Measurements from ENCODE around the gene MAP2K5. TPM values are rescaled to one million over a fixed set of nuclear protein-coding genes. Genes with fewer than 3 reads are reported as not detected.
A peak's percentile ranks its signal among the peaks of the same experiment; 100 is the strongest.

Gene MAP2K5
- total RNA-seq, 4 donors from 2014 or later, result 10.2 to 13.8 (median 11.9) TPM

DNA sequence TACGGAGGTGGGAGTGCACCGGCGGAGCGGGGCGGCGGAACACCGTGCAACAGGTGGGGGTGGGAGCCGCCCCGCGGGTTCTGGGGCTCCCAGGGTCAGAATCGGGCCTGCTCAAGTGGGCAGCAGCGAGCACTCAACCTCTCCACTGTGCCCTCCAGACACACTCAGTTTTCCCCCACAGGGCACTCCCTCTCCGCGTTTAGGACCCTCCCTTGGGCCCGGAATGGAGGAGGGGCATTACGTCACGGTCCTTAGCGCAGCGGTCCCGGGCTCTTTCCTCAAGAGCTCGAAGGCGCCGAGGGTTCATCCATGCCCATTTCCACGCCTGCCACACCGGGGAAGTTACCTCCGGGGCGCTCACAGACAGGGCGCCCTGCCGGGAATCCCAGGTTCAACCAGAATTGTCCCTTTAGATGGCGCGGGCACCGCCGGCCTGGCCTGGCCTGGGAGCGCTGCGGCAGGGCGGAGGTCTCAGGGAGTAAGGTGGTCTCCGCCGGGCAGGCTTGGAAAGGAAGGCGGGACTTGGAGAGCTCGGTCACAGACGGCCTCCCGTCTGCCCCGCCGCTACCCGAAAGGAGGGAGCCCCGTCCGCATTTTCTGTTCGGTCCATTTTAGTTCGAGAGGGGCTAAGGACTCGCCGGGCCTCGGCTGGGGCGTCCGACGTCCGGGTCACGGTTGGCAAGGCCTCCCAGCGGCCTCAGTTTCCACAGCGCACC is 292.2 kb downstream of the MAP2K5 start:
- H3K4me1 ChIP-seq, result peaks cover 0 to 65% (median 34%) of the 10 kb centered on the region in 4 donors
- H3K27me3 ChIP-seq, result peaks cover 0 to 65% of the 10 kb centered on the region in 2 donors
- WGBS, 2 donors, result 5% methylated on average over 23 to 46 of the region's 59 CpGs
- TF ChIP-seq POLR2A (IDR thresholded peaks at IDR 0.05) (no peak), EP300 (IDR thresholded peaks at IDR 0.05) (no peak)
- TF ChIP-seq, protein P1, sequence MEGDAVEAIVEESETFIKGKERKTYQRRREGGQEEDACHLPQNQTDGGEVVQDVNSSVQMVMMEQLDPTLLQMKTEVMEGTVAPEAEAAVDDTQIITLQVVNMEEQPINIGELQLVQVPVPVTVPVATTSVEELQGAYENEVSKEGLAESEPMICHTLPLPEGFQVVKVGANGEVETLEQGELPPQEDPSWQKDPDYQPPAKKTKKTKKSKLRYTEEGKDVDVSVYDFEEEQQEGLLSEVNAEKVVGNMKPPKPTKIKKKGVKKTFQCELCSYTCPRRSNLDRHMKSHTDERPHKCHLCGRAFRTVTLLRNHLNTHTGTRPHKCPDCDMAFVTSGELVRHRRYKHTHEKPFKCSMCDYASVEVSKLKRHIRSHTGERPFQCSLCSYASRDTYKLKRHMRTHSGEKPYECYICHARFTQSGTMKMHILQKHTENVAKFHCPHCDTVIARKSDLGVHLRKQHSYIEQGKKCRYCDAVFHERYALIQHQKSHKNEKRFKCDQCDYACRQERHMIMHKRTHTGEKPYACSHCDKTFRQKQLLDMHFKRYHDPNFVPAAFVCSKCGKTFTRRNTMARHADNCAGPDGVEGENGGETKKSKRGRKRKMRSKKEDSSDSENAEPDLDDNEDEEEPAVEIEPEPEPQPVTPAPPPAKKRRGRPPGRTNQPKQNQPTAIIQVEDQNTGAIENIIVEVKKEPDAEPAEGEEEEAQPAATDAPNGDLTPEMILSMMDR (IDR thresholded peaks at IDR 0.05), result no peak
- no peaks in the 10 kb centered on the region for H3K36me3 ChIP-seq
- H3K9me3 ChIP-seq, result no peaks in the 10 kb centered on the region
- no peak for DNase-seq (ENCODE audit: low spot score in 2 of 2)
- peak overlapping the region; percentile 4 to 41 (median 31) for H3K4me3 ChIP-seq
- no peak overlapping the region for H3K27ac ChIP-seq

DNA sequence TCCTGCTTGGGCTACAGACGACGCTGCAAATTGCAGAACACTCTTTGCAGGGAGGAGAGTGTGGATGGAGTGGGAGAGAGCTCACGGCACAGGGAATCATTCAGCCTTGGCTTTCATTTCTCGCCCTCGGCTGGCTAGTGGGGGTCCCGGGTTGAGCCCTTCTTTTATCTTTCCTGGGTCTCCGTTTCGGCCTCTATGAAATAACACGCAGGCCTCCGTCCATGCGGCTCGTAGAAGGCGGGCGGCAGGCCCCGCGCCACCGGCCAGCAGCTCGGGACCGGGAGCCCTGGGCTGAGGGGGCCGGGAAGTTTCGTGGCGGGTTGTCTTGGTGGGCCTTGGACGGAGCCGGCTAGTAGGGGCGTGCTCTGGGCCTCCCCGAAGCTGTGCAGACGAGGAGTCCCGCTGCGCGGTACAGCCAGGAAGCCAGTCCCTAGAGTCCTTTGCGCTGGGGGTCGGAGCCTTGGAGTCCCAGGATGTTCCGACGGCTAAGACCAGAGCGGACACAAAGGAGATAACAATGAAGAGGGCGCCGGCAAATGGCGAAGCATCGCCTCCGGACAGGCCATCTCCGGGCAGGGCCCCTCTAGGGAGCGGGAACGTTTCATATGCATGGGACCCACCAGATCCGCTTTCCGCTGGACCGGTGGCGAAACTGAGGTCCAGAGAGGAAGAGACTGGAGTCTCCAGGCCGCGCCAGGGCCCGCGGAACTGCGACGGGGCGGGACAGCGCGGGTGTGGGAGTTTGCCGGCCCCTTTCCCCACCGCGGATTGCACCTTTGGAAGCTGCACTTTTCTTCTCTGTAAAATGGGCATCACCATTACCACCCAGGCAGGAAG is 293.0 kb downstream of the MAP2K5 start:
- Histone ChIP-seq H3K36me3 (no peaks in the 10 kb centered on the region), H3K9me3 (no peaks in the 10 kb centered on the region), H3K27ac (no peak overlapping the region), H3K4me1 (peaks cover 0 to 63% (median 32%) of the 10 kb centered on the region in 4 donors), H3K27me3 (peaks cover 0 to 57% of the 10 kb centered on the region in 2 donors), H3K4me3 (peak overlapping the region; percentile 4 to 41 (median 31))
- 2 to 3% methylated on average over 55 to 59 of the region's 59 CpGs for WGBS, 2 donors
- no peak for DNase-seq (ENCODE audit: low spot score in 2 of 2)
- TF ChIP-seq POLR2A (IDR thresholded peaks at IDR 0.05), result no peak
- TF ChIP-seq, protein P1 (IDR thresholded peaks at IDR 0.05), result no peak
- TF ChIP-seq EP300 (IDR thresholded peaks at IDR 0.05), result no peak

DNA sequence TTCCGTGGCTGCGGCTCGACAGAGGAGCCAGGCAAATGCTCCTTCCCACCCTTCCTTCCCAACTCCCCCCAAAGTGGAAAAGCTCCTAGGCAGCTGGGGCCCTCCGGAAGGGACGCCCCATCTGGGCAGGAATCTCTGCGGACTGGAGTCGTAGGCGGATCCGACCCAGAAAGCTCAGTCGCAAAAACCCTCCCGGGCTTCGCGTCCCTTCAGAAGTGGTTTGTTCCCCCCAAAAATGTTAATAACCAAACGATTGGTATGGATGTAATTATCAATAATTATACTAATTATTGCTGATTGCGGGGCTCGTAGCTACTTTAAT is 293.6 kb downstream of the MAP2K5 start:
- H3K9me3 ChIP-seq, result no peaks in the 10 kb centered on the region
- TF ChIP-seq EP300 (IDR thresholded peaks at IDR 0.05) (no peak), POLR2A (IDR thresholded peaks at IDR 0.05) (no peak)
- TF ChIP-seq, protein P1 (IDR thresholded peaks at IDR 0.05), result no peak
- peaks cover 0 to 52% of the 10 kb centered on the region in 2 donors for H3K27me3 ChIP-seq
- no peaks in the 10 kb centered on the region for H3K36me3 ChIP-seq
- DNase-seq (ENCODE audit: low spot score in 2 of 2), result no peak
- peak overlapping the region; percentile 4 to 41 (median 31) for H3K4me3 ChIP-seq
- no peak overlapping the region for H3K27ac ChIP-seq
- peaks cover 0 to 65% (median 33%) of the 10 kb centered on the region in 4 donors for H3K4me1 ChIP-seq
- 1 to 2% methylated on average over 16 of the region's 16 CpGs for WGBS, 2 donors

DNA sequence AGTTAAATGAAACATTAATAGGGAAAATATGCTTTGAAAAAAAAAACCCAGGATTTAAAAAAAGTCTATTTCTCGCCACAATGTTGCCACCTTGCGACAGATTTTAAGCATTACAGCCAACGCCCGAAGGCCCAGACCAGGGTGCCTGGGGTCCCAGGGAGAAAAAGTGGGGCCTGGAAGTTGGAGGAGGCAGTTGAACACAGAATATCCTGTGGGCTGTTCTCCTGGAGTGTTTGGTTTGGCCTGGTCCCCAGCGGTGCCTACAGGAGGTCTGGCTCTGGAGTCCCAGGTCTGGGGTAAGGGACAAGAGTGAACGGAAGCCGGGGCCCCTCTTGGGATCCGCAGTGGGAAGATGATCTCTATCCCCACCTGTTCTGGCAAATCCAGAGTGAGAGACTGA is 294.0 kb downstream of the MAP2K5 start:
- H3K27me3 ChIP-seq, result peaks cover 0 to 48% of the 10 kb centered on the region in 2 donors
- peak in 1 of 2 donors; percentile 72 for DNase-seq (ENCODE audit: low spot score in 2 of 2)
- no peaks in the 10 kb centered on the region for H3K36me3 ChIP-seq
- WGBS, 2 donors, result 32 to 35% methylated on average over 8 of the region's 8 CpGs
- no peak overlapping the region for H3K27ac ChIP-seq
- H3K4me1 ChIP-seq, result peaks cover 0 to 69% (median 36%) of the 10 kb centered on the region in 4 donors
- H3K4me3 ChIP-seq, result peak overlapping the region; percentile 4 to 41 (median 31)
- TF ChIP-seq, protein P1 (IDR thresholded peaks at IDR 0.05), result peak; percentile 44 to 88 (median 78)
- no peak for TF ChIP-seq POLR2A (IDR thresholded peaks at IDR 0.05)
- no peak for TF ChIP-seq EP300 (IDR thresholded peaks at IDR 0.05)
- no peaks in the 10 kb centered on the region for H3K9me3 ChIP-seq

DNA sequence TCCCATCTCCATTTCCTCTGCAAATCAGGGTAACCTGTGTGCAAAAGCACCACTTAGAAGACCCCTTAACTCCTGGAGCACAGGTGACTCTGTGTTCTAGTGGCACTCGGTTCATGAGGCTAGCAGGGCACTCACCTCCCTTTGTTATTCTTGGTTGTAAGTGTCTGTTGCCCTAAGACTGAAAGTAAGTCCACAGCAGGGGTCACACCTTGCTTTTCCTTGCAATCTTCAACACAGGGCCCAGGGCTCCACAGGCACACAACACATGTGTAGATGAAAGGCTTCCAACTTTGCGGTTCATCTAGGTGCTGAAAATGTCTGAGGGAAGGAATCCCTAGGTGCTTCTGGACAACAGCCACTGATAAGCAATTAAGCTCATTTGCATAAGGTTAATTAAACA is 294.5 kb downstream of the MAP2K5 start:
- Histone ChIP-seq H3K27ac (no peak overlapping the region), H3K27me3 (peaks cover 0 to 43% of the 10 kb centered on the region in 2 donors), H3K36me3 (no peaks in the 10 kb centered on the region), H3K9me3 (no peaks in the 10 kb centered on the region), H3K4me3 (no peak overlapping the region), H3K4me1 (peaks cover 0 to 74% (median 36%) of the 10 kb centered on the region in 4 donors)
- 50 to 65% methylated on average over 2 of the region's 2 CpGs for WGBS, 2 donors
- TF ChIP-seq POLR2A (IDR thresholded peaks at IDR 0.05) (no peak), EP300 (IDR thresholded peaks at IDR 0.05) (no peak)
- TF ChIP-seq, protein P1 (IDR thresholded peaks at IDR 0.05), result no peak
- no peak for DNase-seq (ENCODE audit: low spot score in 2 of 2)

Data from tibial nerve (tissue), 4 donors.